HCT116 (cell line): ENCODE data around the gene MTOR. TPM values are rescaled to one million over a fixed set of nuclear protein-coding genes. Genes with fewer than 3 reads are reported as not detected.

Source experiments
- ATAC-seq: fragments of 200-7000 bp; cut with Tn5 transposase; 2 replicates; pipeline ENCODE4 v1.9.1; 2020; ENCODE audit warnings: mild to moderate bottlenecking, moderate library complexity
- BruUV-seq: library from RNA; stranded (reverse); fragments of 400-500 nt; replicated peaks from 2 replicates; lab custom pipeline; 2021; lab: Mats Ljungman, UMichigan
- CTCF ChIA-PET: fragments of 300-600 bp; sonication (Branson Sonifier 250); formaldehyde crosslinking; loops from one replicate; lab custom pipeline; 2021; ENCODE audit warnings: antibody characterized with exemption; lab: Charles Lee
- POLR2A ChIA-PET: fragments of 300-600, 350-600 bp; sonication (Branson Sonifier 250); formaldehyde crosslinking; loops from one replicate; lab custom pipeline; 2021; ENCODE audit warnings: antibody characterized with exemption; lab: Charles Lee
- RAD21 ChIA-PET, 2 experiments: fragments of 300-600 bp; sonication (Branson Sonifier 250); formaldehyde crosslinking; loops; one replicate each; lab custom pipeline; 2023; ENCODE audit warnings: low total read pairs in 2 of 2; ENCODE audit not compliant: uncharacterized antibody in 2 of 2, unreplicated experiment in 2 of 2, low non-redundant PET in 1 of 2; lab: Charles Lee
- DNase-seq: peaks from one replicate; pipeline ENCODE4 v3.0.0-alpha.2; 2010; ENCODE audit warnings: low read depth, low spot score
- H2AFZ ChIP-seq: fragments of 200-600 bp; shearing (Covaris generic), sonication (generic); 2 replicates; pipeline ENCODE4 v1.6.1; 2017; ENCODE audit warnings: low read depth, mixed run types, mixed read lengths, antibody characterized with exemption, low read length; ENCODE audit not compliant: poor library complexity, severe bottlenecking
- H3K27ac ChIP-seq: 2 replicates; pipeline ENCODE4 v1.5.1; 2012; ENCODE audit warnings: low read depth, low read length
- H3K27me3 ChIP-seq: fragments of 200-600 bp; sonication (generic); 2 replicates; pipeline ENCODE4 v1.6.1; 2016; ENCODE audit warnings: mixed run types, low read length, mixed read lengths; ENCODE audit not compliant: insufficient read depth
- H3K36me3 ChIP-seq, 2 experiments: fragments of 200-500 bp in 1 of 2; fragments of 200-600 bp in 1 of 2; sonication (Bioruptor generic) in 1 of 2; sonication (generic) in 1 of 2; 2 replicates each; pipeline versions ENCODE4 v1.5.1 to v1.6.1; 2014 to 2016; ENCODE audit warnings: low read length in 2 of 2, inconsistent platforms in 1 of 2, mixed read lengths in 1 of 2, mixed run types in 1 of 2; ENCODE audit not compliant: insufficient read depth in 2 of 2, control insufficient read depth in 1 of 2
- H3K4me1 ChIP-seq, 2 experiments: fragments of 200-600 bp in 1 of 2; sonication (generic) in 1 of 2; 2 replicates each; pipeline versions ENCODE4 v1.5.1 to v1.6.1; 2012 to 2017; ENCODE audit warnings: low read length in 2 of 2, inconsistent platforms in 1 of 2, mild to moderate bottlenecking in 1 of 2, mixed read lengths in 1 of 2, mixed run types in 1 of 2, moderate library complexity in 1 of 2; ENCODE audit not compliant: insufficient read depth in 2 of 2, control insufficient read depth in 1 of 2
- H3K4me2 ChIP-seq: fragments of 200-600 bp; sonication (generic); 2 replicates; pipeline ENCODE4 v1.6.1; 2017; ENCODE audit warnings: mixed run types, low read length, mixed read lengths
- H3K4me3 ChIP-seq, 2 experiments: fragments of 200-600 bp in 1 of 2; sonication (generic) in 1 of 2; replicated peaks in 1 of 2; 2 replicates each; pipeline ENCODE4 v1.5.1; 2011 to 2016; ENCODE audit warnings: low read length in 2 of 2, control low read depth in 1 of 2, low read depth in 1 of 2, mild to moderate bottlenecking in 1 of 2, mixed read lengths in 1 of 2, mixed run types in 1 of 2
- H3K79me2 ChIP-seq: fragments of 200-600 bp; sonication (generic); 2 replicates; pipeline ENCODE4 v1.6.1; 2017; ENCODE audit warnings: mild to moderate bottlenecking, mixed run types, low read length, moderate library complexity, mixed read lengths; ENCODE audit not compliant: insufficient read depth
- H3K9ac ChIP-seq: fragments of 200-600 bp; sonication (generic); 2 replicates; pipeline ENCODE4 v1.6.1; 2016; ENCODE audit warnings: low read length, mixed read lengths
- H3K9me2 ChIP-seq: fragments of 200-600 bp; sonication (generic), shearing (Covaris generic); 2 replicates; pipeline ENCODE4 v1.6.1; 2017; ENCODE audit warnings: mixed run types, mild to moderate bottlenecking, moderate library complexity; ENCODE audit not compliant: insufficient read depth
- H3K9me3 ChIP-seq, 2 experiments: fragments of 200-500 bp in 1 of 2; fragments of 200-600 bp in 1 of 2; sonication (Bioruptor generic) in 1 of 2; sonication (generic) in 1 of 2; 2 replicates each; pipeline ENCODE4 v1.6.1; 2014 to 2017; ENCODE audit warnings: low read length in 2 of 2, mixed read lengths in 2 of 2, inconsistent platforms in 1 of 2, low read depth in 1 of 2, mild to moderate bottlenecking in 1 of 2, mixed run types in 1 of 2, moderate library complexity in 1 of 2; ENCODE audit not compliant: control insufficient read depth in 1 of 2, insufficient read depth in 1 of 2
- H4K20me1 ChIP-seq: fragments of 200-600 bp; sonication (generic), shearing (Covaris generic); 2 replicates; pipeline ENCODE4 v1.6.1; 2017; ENCODE audit warnings: mixed run types, mild to moderate bottlenecking, moderate library complexity; ENCODE audit not compliant: insufficient read depth
- CBX3 ChIP-seq: IDR thresholded peaks from 2 replicates; pipeline ENCODE4 v1.6.1; 2012; ENCODE audit warnings: low read depth
- CEBPB ChIP-seq: IDR thresholded peaks from 2 replicates; pipeline ENCODE4 v1.6.1; 2012; ENCODE audit warnings: low read depth
- EGR1 ChIP-seq: IDR thresholded peaks from 2 replicates; pipeline ENCODE4 v1.6.1; 2012; ENCODE audit warnings: low read depth
- ELF1 ChIP-seq: IDR thresholded peaks from 2 replicates; pipeline ENCODE4 v1.6.1; 2012; ENCODE audit warnings: low read depth, borderline replicate concordance
- FOSL1 ChIP-seq: IDR thresholded peaks from 2 replicates; pipeline ENCODE4 v1.6.1; 2012; ENCODE audit warnings: low read depth
- POLR2A ChIP-seq: IDR thresholded peaks from 2 replicates; pipeline ENCODE4 v1.7.0; 2011; ENCODE audit warnings: borderline replicate concordance; ENCODE audit not compliant: insufficient read depth, insufficient read length; ENCODE audit errors: extremely low read depth
- POLR2AphosphoS5 ChIP-seq: IDR thresholded peaks from 2 replicates; pipeline ENCODE4 v1.6.1; 2011; ENCODE audit warnings: mild to moderate bottlenecking, low read depth, low read length, moderate library complexity
- REST ChIP-seq: IDR thresholded peaks from 2 replicates; pipeline ENCODE4 v1.6.1; 2012; ENCODE audit warnings: low read depth
- SIN3A ChIP-seq: IDR thresholded peaks from 2 replicates; pipeline ENCODE4 v1.6.1; 2012; ENCODE audit warnings: low read depth
- SP1 ChIP-seq: IDR thresholded peaks from 2 replicates; pipeline ENCODE4 v1.6.1; 2012; ENCODE audit warnings: low read depth
- SRF ChIP-seq: IDR thresholded peaks from 2 replicates; pipeline ENCODE4 v1.6.1; 2012; ENCODE audit warnings: low read depth
- ZFX ChIP-seq: fragments of 450-650 bp; IDR thresholded peaks from 2 replicates; pipeline ENCODE4 v1.6.1; 2017
- ZNF274 ChIP-seq: fragments of 200-500 bp; sonication (Bioruptor generic); IDR thresholded peaks from 2 replicates; pipeline ENCODE4 v1.6.1; 2014; ENCODE audit warnings: mild to moderate bottlenecking, low read depth, low read length, inconsistent platforms
- intact Hi-C: fragments of 100-400 bp; cut with micrococcal nuclease; formaldehyde crosslinking; loops from 2 replicates; pipeline ENCODE4 v1.10.0; 2022
- total RNA-seq: library from RNA; stranded (reverse); gene quantifications from one replicate; pipeline ENCODE4 v1.2.1, GENCODE V29; 2021; ENCODE audit not compliant: unreplicated experiment
- TF ChIP-seq, protein P1 (sequence below): IDR thresholded peaks from 2 replicates; pipeline ENCODE4 v1.6.1; 2012
- TF ChIP-seq, protein P2 (sequence below), 3 experiments: fragments of 200-600 bp in 1 of 3; sonication (generic) in 1 of 3; IDR thresholded peaks in 2 of 3; conservative IDR thresholded peaks in 1 of 3; 2 replicates each; pipeline ENCODE4 v1.5.1; 2012 to 2017; ENCODE audit warnings: low read depth in 2 of 3, low read length in 2 of 3, antibody characterized with exemption in 1 of 3, borderline replicate concordance in 1 of 3, control low read depth in 1 of 3, mild to moderate bottlenecking in 1 of 3, mixed read lengths in 1 of 3, mixed run types in 1 of 3, moderate library complexity in 1 of 3; ENCODE audit not compliant: insufficient read depth in 1 of 3

MTOR gene
- total RNA-seq, 1 experiment from 2014 or later = 42.2 TPM

- ATAC-seq (no peak), DNase-seq (no peak)
- Histone ChIP-seq H3K4me1 (no peaks in the 10 kb centered on the region), H3K4me3 (no peak overlapping the region), H3K4me2 (no peak overlapping the region), H3K79me2 (no peaks in the 10 kb centered on the region), H3K9ac (no peak overlapping the region), H3K36me3 (peaks cover 33 to 41% of the 10 kb centered on the region in 2 experiments; a peak in 3 of 4 replicates), H2AFZ (no peak overlapping the region), H3K27ac (no peak overlapping the region), H3K9me2 (no peaks in the 10 kb centered on the region), H4K20me1 (no peaks in the 10 kb centered on the region), H3K9me3 (no peaks in the 10 kb centered on the region), H3K27me3 (no peaks in the 10 kb centered on the region)
- ChIA-PET RAD21 (no interaction called here), POLR2A (no interaction called here), CTCF (no interaction called here)
- intact Hi-C loops = no loop called here
- BruUV-seq = no TSS peak
- TF ChIP-seq EGR1 (no peak), REST (no peak), POLR2A (no peak), CBX3 (no peak), POLR2AphosphoS5 (no peak), FOSL1 (no peak), SP1 (no peak), ZFX (no peak), ZNF274 (no peak), ELF1 (no peak), SIN3A (no peak), SRF (no peak), CEBPB (no peak)
- TF ChIP-seq, protein P1, sequence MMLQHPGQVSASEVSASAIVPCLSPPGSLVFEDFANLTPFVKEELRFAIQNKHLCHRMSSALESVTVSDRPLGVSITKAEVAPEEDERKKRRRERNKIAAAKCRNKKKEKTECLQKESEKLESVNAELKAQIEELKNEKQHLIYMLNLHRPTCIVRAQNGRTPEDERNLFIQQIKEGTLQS = no peak
- TF ChIP-seq, protein P2, sequence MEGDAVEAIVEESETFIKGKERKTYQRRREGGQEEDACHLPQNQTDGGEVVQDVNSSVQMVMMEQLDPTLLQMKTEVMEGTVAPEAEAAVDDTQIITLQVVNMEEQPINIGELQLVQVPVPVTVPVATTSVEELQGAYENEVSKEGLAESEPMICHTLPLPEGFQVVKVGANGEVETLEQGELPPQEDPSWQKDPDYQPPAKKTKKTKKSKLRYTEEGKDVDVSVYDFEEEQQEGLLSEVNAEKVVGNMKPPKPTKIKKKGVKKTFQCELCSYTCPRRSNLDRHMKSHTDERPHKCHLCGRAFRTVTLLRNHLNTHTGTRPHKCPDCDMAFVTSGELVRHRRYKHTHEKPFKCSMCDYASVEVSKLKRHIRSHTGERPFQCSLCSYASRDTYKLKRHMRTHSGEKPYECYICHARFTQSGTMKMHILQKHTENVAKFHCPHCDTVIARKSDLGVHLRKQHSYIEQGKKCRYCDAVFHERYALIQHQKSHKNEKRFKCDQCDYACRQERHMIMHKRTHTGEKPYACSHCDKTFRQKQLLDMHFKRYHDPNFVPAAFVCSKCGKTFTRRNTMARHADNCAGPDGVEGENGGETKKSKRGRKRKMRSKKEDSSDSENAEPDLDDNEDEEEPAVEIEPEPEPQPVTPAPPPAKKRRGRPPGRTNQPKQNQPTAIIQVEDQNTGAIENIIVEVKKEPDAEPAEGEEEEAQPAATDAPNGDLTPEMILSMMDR (IDR thresholded peaks at IDR 0.05 in 2 of 3, conservative IDR thresholded peaks at IDR 0.05 in 1 of 3; ENCODE audit: borderline replicate concordance in 1 of 3, insufficient read depth in 1 of 3, low read depth in 2 of 3, low read length in 2 of 3) = no peak
- TF ChIP-seq, all 23 proteins: peak for 0
Observed at GRCh38 chr1:11130406-11130805, 131.9 kb downstream of the MTOR start.
